Lower leg skin (tissue), 3 donors: ENCODE data around the gene TBC1D3G.
"Not testable (repeated sequence)": the region's sequence is repeated elsewhere in the genome, so short reads cannot be mapped to it uniquely, and the experiment has no call there.

Experiments
- POLR2A ChIP-seq, 2 donors: fragments of 450-650 bp; IDR thresholded peaks; one replicate each; pipeline ENCODE4 v1.6.1; 2016 to 2017; ENCODE audit warnings: antibody characterized with exemption in 2 of 2, mild to moderate bottlenecking in 1 of 2, moderate library complexity in 1 of 2
- TF ChIP-seq, protein P1 (sequence below), 3 donors: fragments of 450-650 bp; IDR thresholded peaks; one replicate each; pipeline ENCODE4 v1.5.1; 2016; ENCODE audit warnings: antibody characterized with exemption in 3 of 3, mild to moderate bottlenecking in 3 of 3, moderate library complexity in 2 of 3

DNA sequence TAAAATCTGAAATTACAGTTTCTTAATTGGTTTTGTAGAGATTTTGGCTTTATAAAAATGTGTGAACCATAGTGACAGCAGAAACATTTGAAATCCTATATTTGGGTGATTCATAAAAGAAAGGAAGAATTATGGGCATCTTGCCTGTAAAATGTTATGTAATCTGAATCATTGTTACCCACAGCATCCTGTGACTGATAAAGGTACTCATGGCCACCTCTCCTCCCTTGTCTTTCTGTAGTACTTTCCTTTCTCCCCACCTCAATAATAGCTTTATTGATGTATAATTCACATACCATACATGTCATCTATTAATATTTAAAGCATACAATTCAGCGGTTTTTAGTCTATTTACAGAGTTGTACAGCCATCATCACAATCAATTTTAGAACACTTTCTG is 28.5 kb upstream of the TBC1D3G start:
- TF ChIP-seq, protein P1, sequence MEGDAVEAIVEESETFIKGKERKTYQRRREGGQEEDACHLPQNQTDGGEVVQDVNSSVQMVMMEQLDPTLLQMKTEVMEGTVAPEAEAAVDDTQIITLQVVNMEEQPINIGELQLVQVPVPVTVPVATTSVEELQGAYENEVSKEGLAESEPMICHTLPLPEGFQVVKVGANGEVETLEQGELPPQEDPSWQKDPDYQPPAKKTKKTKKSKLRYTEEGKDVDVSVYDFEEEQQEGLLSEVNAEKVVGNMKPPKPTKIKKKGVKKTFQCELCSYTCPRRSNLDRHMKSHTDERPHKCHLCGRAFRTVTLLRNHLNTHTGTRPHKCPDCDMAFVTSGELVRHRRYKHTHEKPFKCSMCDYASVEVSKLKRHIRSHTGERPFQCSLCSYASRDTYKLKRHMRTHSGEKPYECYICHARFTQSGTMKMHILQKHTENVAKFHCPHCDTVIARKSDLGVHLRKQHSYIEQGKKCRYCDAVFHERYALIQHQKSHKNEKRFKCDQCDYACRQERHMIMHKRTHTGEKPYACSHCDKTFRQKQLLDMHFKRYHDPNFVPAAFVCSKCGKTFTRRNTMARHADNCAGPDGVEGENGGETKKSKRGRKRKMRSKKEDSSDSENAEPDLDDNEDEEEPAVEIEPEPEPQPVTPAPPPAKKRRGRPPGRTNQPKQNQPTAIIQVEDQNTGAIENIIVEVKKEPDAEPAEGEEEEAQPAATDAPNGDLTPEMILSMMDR (IDR thresholded peaks at IDR 0.05) = not testable (repeated sequence)
- TF ChIP-seq POLR2A (IDR thresholded peaks at IDR 0.05) = not testable (repeated sequence)
